Stomach (tissue), 9 donors: ENCODE results near the gene ARID4B. TPM values are rescaled to one million over a fixed set of nuclear protein-coding genes. Genes with fewer than 3 reads are reported as not detected.

Experiments
- DNase-seq, 2 donors: peaks; one replicate each; pipeline versions ENCODE4 v3.0.0 to v3.0.0-alpha.2; 2013 to 2019
- H3K27ac ChIP-seq, 5 donors: fragments of 200-600 bp in 4 of 5; sonication (generic) in 4 of 5; one replicate each; pipeline ENCODE4 v1.5.1; 2013 to 2019; ENCODE audit warnings: mild to moderate bottlenecking in 1 of 5, moderate library complexity in 1 of 5
- H3K27me3 ChIP-seq, 3 donors: fragments of 200-600 bp; sonication (generic); one replicate each; pipeline ENCODE4 v1.5.1; 2017 to 2019; ENCODE audit warnings: mixed run types in 1 of 3
- H3K36me3 ChIP-seq, 4 donors: fragments of 200-600 bp; sonication (generic); 1 replicate in 3 of 4; 2 replicates in 1 of 4; pipeline ENCODE4 v1.5.1; 2016 to 2019
- H3K4me1 ChIP-seq, 4 donors: fragments of 200-600 bp; sonication (generic); one replicate each; pipeline ENCODE4 v1.5.1; 2016 to 2019
- H3K4me3 ChIP-seq, 4 donors: fragments of 200-600 bp; sonication (generic) in 3 of 4; one replicate each; pipeline ENCODE4 v1.5.1; 2016 to 2019; ENCODE audit warnings: mild to moderate bottlenecking in 1 of 4
- H3K9me3 ChIP-seq, 4 donors: fragments of 200-600 bp; sonication (generic); one replicate each; pipeline ENCODE4 v1.5.1; 2016 to 2019
- CTCF ChIP-seq, 7 experiments: fragments of 450-650 bp in 4 of 7; fragments of 200-600 bp in 3 of 7; sonication (generic) in 3 of 7; IDR thresholded peaks; one replicate each; pipeline ENCODE4 v1.5.1; 2016 to 2019; ENCODE audit warnings: antibody characterized with exemption in 7 of 7, control low read depth in 2 of 7, mild to moderate bottlenecking in 1 of 7
- EP300 ChIP-seq: sonication (generic); formaldehyde crosslinking; IDR thresholded peaks from one replicate; pipeline ENCODE4 v1.6.1; 2017; ENCODE audit warnings: antibody characterized with exemption
- POLR2A ChIP-seq, 4 donors: fragments of 450-650 bp; IDR thresholded peaks; one replicate each; pipeline ENCODE4 v1.6.1; 2016; ENCODE audit warnings: antibody characterized with exemption in 4 of 4, control low read depth in 2 of 4, mild to moderate bottlenecking in 1 of 4, moderate library complexity in 1 of 4
- POLR2AphosphoS5 ChIP-seq, 3 donors: sonication (generic); formaldehyde crosslinking; IDR thresholded peaks; one replicate each; pipeline ENCODE4 v1.6.1; 2016; ENCODE audit warnings: antibody characterized with exemption in 3 of 3
- WGBS, 5 donors: extraction: QIAGEN DNeasy Blood & Tissue Kit in 3 of 5; methylation state at CpG; one replicate each; pipeline versions ENCODE4 v1.1.5 to v1.1.7; 2013 to 2018; 5-methylcytosine and 5-hydroxymethylcytosine counted together
- intact Hi-C: fragments of 100-400 bp; cut with DNase I; formaldehyde crosslinking; loops from one replicate; pipeline ENCODE4 v1.15.1; 2023; ENCODE audit warnings: low total_unique reads
- polyA plus RNA-seq, 3 donors: library from polyadenylated mRNA; stranded (reverse); fragments of 200-250 nt; gene quantifications; one replicate each; pipeline ENCODE4 v1.2.3, GENCODE V29; 2013
- total RNA-seq, 5 donors: library from RNA; depleted of rRNA; stranded (reverse); fragments of >200 nt; gene quantifications; one replicate each; pipeline versions ENCODE4 v1.1.0 to v1.2.3, GENCODE V29; 2014 to 2016
- donor health status: healthy with polysubstance abuse.
- donor health status: Bipolar disorder and iron deficiency.
- donor health status: healthy.

ARID4B gene
- total and polyA plus RNA-seq, 8 donors = 9.5 to 102 (median 30.5) TPM

GRCh38 chr1:235180916-235181460 is 147.0 kb downstream of the ARID4B start:
- intact Hi-C loops = no loop called here
- Histone ChIP-seq H3K4me1 (no peaks in the 10 kb centered on the region), H3K27ac (no peak overlapping the region), H3K27me3 (no peaks in the 10 kb centered on the region), H3K9me3 (no peaks in the 10 kb centered on the region), H3K4me3 (no peak overlapping the region), H3K36me3 (peaks cover 9 to 72% (median 59%) of the 10 kb centered on the region in 4 donors)
- DNase-seq = no peak
- WGBS, 5 donors = 87 to 92% (median 90%) methylated on average over 5 of the region's 5 CpGs
- TF ChIP-seq EP300 (no peak), POLR2A (IDR thresholded peaks at IDR 0.05) (no peak), POLR2AphosphoS5 (IDR thresholded peaks at IDR 0.05) (no peak), CTCF (IDR thresholded peaks at IDR 0.05) (no peak)

- Histone ChIP-seq H3K9me3 (no peaks in the 10 kb centered on the region), H3K36me3 (peaks cover 24 to 80% (median 71%) of the 10 kb centered on the region in 4 donors), H3K4me3 (no peak overlapping the region), H3K27me3 (no peaks in the 10 kb centered on the region), H3K4me1 (no peaks in the 10 kb centered on the region), H3K27ac (no peak overlapping the region)
- no peak for DNase-seq
- 81 to 93% (median 88%) methylated on average over 7 of the region's 7 CpGs for WGBS, 5 donors
- TF ChIP-seq POLR2AphosphoS5 (IDR thresholded peaks at IDR 0.05) = no peak
- no peak for TF ChIP-seq POLR2A (IDR thresholded peaks at IDR 0.05)
- no peak for TF ChIP-seq CTCF (IDR thresholded peaks at IDR 0.05)
- TF ChIP-seq EP300 = no peak
- intact Hi-C loops = no loop called here
Observed at GRCh38 chr1:235176486-235176885, 151.5 kb downstream of the ARID4B start.

GRCh38 chr1:235169986-235170385 is 158.0 kb downstream of the ARID4B start:
- H3K4me1 ChIP-seq = peaks cover 0 to 6% (median 0%) of the 10 kb centered on the region in 4 donors
- no peaks in the 10 kb centered on the region for H3K27me3 ChIP-seq
- no peak for TF ChIP-seq POLR2A (IDR thresholded peaks at IDR 0.05)
- TF ChIP-seq EP300 = no peak
- TF ChIP-seq POLR2AphosphoS5 (IDR thresholded peaks at IDR 0.05) = no peak
- no peak for TF ChIP-seq CTCF (IDR thresholded peaks at IDR 0.05)
- no peak overlapping the region for H3K27ac ChIP-seq
- intact Hi-C loops = no loop called here
- H3K9me3 ChIP-seq = no peaks in the 10 kb centered on the region
- H3K4me3 ChIP-seq = no peak overlapping the region
- H3K36me3 ChIP-seq = peaks cover 16 to 88% (median 77%) of the 10 kb centered on the region in 4 donors
- DNase-seq = no peak

GRCh38 chr1:235168375-235168774 is 159.6 kb downstream of the ARID4B start:
- H3K4me3 ChIP-seq = no peak overlapping the region

More at GRCh38 chr1:235168375-235168774, 159.6 kb downstream of the ARID4B start:
- Histone ChIP-seq H3K36me3 (peaks cover 4 to 74% (median 64%) of the 10 kb centered on the region in 4 donors), H3K9me3 (no peaks in the 10 kb centered on the region), H3K4me1 (peaks cover 0 to 6% (median 0%) of the 10 kb centered on the region in 4 donors), H3K27me3 (no peaks in the 10 kb centered on the region), H3K27ac (no peak overlapping the region)
- no peak for TF ChIP-seq POLR2AphosphoS5 (IDR thresholded peaks at IDR 0.05)
- TF ChIP-seq EP300 = no peak
- TF ChIP-seq CTCF (IDR thresholded peaks at IDR 0.05) = no peak
- TF ChIP-seq POLR2A (IDR thresholded peaks at IDR 0.05) = no peak
- 94 to 97% (median 95%) methylated on average over 3 of the region's 3 CpGs for WGBS, 5 donors
- intact Hi-C loops = no loop called here
- no peak for DNase-seq
